GM10266 (cell line): ENCODE data around the gene TFAM.

Experiments used
- DNase-seq: peaks from one replicate; pipeline ENCODE4 v3.0.0; 2012; ENCODE audit errors: extremely low spot score
- TF ChIP-seq, protein P1 (sequence below): IDR thresholded peaks from 2 replicates; pipeline ENCODE4 v1.5.1; 2012; ENCODE audit warnings: mild to moderate bottlenecking, low read depth; ENCODE audit not compliant: control insufficient read depth, insufficient read depth; ENCODE audit errors: missing control alignments

TFAM gene

DNA sequence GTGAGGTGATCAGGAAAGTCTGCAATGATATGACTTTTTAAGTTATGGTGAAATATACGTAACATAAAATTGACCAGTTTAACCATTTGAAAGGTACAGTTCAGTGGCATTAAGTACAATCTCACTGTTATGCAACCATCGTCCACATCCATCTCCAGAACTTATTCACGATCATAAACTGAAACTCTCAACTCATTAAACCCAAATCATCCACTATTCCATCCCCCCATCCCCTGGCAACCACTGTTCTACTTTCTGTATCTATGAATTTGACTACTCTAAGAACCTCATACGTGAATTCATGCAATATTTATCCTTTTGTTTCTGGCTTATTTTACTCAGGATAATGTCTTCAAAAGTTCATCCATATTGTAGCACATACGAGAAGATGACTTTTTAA is 48.4 kb downstream of the TFAM start:
- TF ChIP-seq, protein P1, sequence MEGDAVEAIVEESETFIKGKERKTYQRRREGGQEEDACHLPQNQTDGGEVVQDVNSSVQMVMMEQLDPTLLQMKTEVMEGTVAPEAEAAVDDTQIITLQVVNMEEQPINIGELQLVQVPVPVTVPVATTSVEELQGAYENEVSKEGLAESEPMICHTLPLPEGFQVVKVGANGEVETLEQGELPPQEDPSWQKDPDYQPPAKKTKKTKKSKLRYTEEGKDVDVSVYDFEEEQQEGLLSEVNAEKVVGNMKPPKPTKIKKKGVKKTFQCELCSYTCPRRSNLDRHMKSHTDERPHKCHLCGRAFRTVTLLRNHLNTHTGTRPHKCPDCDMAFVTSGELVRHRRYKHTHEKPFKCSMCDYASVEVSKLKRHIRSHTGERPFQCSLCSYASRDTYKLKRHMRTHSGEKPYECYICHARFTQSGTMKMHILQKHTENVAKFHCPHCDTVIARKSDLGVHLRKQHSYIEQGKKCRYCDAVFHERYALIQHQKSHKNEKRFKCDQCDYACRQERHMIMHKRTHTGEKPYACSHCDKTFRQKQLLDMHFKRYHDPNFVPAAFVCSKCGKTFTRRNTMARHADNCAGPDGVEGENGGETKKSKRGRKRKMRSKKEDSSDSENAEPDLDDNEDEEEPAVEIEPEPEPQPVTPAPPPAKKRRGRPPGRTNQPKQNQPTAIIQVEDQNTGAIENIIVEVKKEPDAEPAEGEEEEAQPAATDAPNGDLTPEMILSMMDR = no peak
- DNase-seq = no peak

DNA sequence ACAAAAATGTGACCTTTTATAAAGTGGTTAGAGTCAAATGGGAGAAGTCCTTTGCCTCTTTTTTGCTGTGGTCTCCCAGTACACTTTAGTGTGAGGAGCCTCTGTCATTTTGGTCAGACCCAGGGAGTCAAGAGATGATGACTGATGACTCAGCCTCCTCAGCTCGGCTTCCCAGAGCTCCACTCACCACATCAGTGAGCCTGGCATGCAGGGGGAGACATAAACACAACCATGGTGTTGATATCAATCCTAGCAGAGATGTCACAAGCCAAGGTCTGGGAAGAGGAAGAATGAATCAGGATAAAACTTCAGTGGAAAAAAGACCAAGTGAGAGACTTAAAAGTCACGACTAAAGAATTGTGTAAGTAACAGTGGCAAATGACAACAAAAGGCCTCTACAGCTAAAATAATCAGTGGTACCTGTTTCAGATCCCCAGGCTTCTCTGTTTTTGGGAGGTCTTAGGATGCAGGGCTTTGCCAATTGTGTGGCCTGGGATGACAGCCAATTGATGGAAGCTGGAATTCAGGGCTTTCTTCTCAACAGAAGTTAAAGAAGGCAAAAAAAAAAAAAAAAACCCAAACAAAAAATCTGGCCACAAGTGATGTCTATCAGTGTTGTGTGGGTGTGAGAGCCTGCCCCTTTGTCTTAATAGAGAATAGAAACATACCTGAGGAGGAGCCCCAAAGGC is 50.2 kb downstream of the TFAM start:
- DNase-seq = no peak

GRCh38 chr10:58436071-58436470 is 50.9 kb downstream of the TFAM start:
- no peak for DNase-seq
- TF ChIP-seq, protein P1 = no peak

More for the DNA sequence above, 50.2 kb downstream of the TFAM start:
- TF ChIP-seq, protein P1 = no peak

- no peak for DNase-seq
- TF ChIP-seq, protein P1 = no peak
Measured at GRCh38 chr10:58438340-58438871, 53.2 kb downstream of the TFAM start.

DNA sequence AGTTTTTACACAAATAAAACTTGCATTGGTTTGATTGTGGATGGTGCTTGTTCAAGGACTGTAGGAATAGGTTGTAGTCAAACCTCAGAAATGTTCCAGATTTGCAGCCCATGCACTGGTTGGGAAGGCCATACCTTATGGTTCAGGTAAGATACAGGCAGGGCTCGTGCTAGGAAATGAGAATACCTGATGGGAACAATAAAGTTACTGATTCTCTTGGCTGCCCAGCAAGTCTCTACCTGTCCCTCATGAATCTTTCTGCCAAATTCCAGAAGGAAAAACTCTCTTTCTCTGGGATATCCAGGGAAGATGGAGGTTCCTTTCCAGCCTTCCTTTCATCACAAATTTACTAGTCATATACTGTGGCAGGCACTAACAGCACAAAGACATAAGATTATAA is 53.8 kb downstream of the TFAM start:
- no peak for DNase-seq
- TF ChIP-seq, protein P1 = no peak

DNA sequence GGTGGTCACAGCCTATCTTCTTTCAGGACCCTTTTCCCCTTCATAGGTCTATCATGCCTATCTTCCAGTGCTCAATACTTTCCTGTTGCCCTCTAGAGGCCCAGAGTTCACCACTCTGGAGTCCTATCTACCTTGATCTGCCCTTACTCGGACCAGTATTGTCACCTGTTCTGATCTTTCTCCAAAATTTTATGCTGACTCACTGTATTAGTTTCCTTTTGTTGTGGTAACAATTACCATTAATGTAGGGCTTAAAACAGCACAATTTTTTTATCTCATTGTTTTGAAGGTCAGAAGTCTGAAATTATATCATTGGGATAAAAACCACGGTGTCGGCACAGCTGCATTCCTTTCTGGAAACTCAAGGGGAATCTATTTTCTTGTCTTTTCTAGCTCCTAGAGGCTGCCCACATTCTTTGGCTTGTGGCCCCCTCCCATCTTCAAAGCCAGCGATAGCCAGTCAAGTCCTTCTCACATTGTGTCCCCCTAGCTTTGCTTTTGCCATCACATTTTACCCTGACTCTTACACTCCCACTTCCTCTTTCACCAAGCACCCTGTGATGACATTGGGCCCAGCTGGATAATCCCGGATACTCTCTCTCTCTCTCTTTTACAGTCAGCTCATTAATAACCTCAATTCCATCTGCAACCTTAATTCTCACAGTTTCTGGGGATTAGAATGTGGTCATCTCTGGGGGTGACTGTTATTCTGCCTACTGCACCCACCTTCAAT is 54.6 kb downstream of the TFAM start:
- TF ChIP-seq, protein P1 = no peak
- DNase-seq = no peak

- DNase-seq = no peak
- TF ChIP-seq, protein P1 = no peak
Measured at GRCh38 chr10:58440484-58440883, 55.3 kb downstream of the TFAM start.
